SK-N-SH treated with all-trans-retinoic acid at 6 μM for 48 hours (cell line): ENCODE data around the gene MESP2.

Experiments used
- BACH2 ChIP-seq: fragments of 250-450 bp; sonication (Bioruptor Pico); IDR thresholded peaks from 2 replicates; pipeline ENCODE4 v1.9.0; 2021; ENCODE audit warnings: mild to moderate bottlenecking, borderline replicate concordance
- CSDC2 ChIP-seq: fragments of 250-450 bp; sonication (Bioruptor Pico); IDR thresholded peaks from 2 replicates; pipeline ENCODE4 v1.5.0; 2020; ENCODE audit warnings: mild to moderate bottlenecking, moderate library complexity
- ESRRG ChIP-seq: fragments of 250-450 bp; sonication (Bioruptor Pico); IDR thresholded peaks from 2 replicates; pipeline ENCODE4 v1.6.1; 2021; ENCODE audit warnings: mild to moderate bottlenecking
- ISL1 ChIP-seq: fragments of 250-450 bp; sonication (Bioruptor Pico); IDR thresholded peaks from 2 replicates; pipeline ENCODE4 v2.1.2; 2022; ENCODE audit warnings: mild to moderate bottlenecking, moderate library complexity
- PPARA ChIP-seq: fragments of 250-450 bp; sonication (Bioruptor Pico); IDR thresholded peaks from 2 replicates; pipeline ENCODE4 v1.5.0; 2020; ENCODE audit warnings: mild to moderate bottlenecking, borderline replicate concordance
- TCF4 ChIP-seq: fragments of 250-450 bp; sonication (Bioruptor Pico); IDR thresholded peaks from 2 replicates; pipeline ENCODE4 v1.8.0; 2021; ENCODE audit warnings: mild to moderate bottlenecking, moderate library complexity, borderline replicate concordance
- TOX ChIP-seq: fragments of 250-450 bp; sonication (Bioruptor Pico); IDR thresholded peaks from 2 replicates; pipeline ENCODE4 v1.8.0; 2021; ENCODE audit warnings: mild to moderate bottlenecking, moderate library complexity, borderline replicate concordance
- ZFP3 ChIP-seq: fragments of 250-450 bp; sonication (Bioruptor Pico); IDR thresholded peaks from 2 replicates; pipeline ENCODE4 v1.5.0; 2020; ENCODE audit warnings: mild to moderate bottlenecking, moderate library complexity
- ZFP30 ChIP-seq: fragments of 450-650 bp; formaldehyde crosslinking; IDR thresholded peaks from 2 replicates; pipeline ENCODE4 v1.5.0; 2022; ENCODE audit warnings: mild to moderate bottlenecking, moderate library complexity
- ZNF565 ChIP-seq: fragments of 450-650 bp; formaldehyde crosslinking; conservative IDR thresholded peaks from 2 replicates; pipeline ENCODE4 v1.5.0; 2020; ENCODE audit warnings: low read depth, mild to moderate bottlenecking, moderate library complexity
- ZNF8 ChIP-seq: fragments of 450-650 bp; formaldehyde crosslinking; IDR thresholded peaks from 2 replicates; pipeline ENCODE4 v1.5.0; 2020; ENCODE audit warnings: mild to moderate bottlenecking, moderate library complexity
- TF ChIP-seq, protein P1 (sequence below): fragments of 250-450 bp; sonication (Bioruptor Pico); IDR thresholded peaks from 2 replicates; pipeline ENCODE4 v1.8.0; 2020; ENCODE audit warnings: mild to moderate bottlenecking, moderate library complexity, borderline replicate concordance
- TF ChIP-seq, protein P2 (sequence below): fragments of 250-450 bp; sonication (Bioruptor Pico); IDR thresholded peaks from 2 replicates; pipeline ENCODE4 v1.8.0; 2021; ENCODE audit warnings: low read depth, mild to moderate bottlenecking, moderate library complexity, borderline replicate concordance

DNA sequence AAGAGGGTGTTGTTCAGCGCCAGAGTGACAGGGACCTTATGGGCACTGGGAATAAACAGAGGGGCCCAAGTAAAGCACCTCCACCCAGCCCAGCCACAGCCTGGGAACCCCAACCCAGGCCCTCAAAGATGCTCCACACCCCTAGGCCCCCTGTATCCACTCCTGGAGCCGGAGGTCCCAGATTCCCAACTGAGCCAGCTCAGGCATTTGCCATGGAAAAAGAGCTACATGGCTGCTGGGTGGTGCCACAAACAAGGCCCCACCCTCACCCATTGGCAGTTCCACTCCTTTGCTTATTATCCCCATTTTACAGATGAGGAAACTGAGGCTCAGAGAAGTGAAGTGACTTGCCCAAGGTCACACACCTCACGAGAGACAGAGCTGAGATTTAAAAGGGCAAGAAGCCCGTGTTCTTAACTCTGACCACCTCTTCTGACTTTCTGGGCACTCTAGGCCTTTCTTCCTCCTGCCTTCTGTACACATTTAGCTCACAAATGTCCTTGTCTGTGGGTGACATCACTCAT, 21.6 kb downstream of the MESP2 start:
- TF ChIP-seq ZNF565 (no peak), TOX (CRISPR knock-in tag) (no peak), BACH2 (CRISPR knock-in tag) (no peak), ZNF8 (CRISPR knock-in tag) (no peak), ZFP30 (CRISPR knock-in tag) (no peak), PPARA (CRISPR knock-in tag) (no peak), ZFP3 (CRISPR knock-in tag) (no peak), ESRRG (CRISPR knock-in tag) (no peak), CSDC2 (no peak), ISL1 (CRISPR knock-in tag) (no peak), TCF4 (no peak)
- TF ChIP-seq, protein P1, sequence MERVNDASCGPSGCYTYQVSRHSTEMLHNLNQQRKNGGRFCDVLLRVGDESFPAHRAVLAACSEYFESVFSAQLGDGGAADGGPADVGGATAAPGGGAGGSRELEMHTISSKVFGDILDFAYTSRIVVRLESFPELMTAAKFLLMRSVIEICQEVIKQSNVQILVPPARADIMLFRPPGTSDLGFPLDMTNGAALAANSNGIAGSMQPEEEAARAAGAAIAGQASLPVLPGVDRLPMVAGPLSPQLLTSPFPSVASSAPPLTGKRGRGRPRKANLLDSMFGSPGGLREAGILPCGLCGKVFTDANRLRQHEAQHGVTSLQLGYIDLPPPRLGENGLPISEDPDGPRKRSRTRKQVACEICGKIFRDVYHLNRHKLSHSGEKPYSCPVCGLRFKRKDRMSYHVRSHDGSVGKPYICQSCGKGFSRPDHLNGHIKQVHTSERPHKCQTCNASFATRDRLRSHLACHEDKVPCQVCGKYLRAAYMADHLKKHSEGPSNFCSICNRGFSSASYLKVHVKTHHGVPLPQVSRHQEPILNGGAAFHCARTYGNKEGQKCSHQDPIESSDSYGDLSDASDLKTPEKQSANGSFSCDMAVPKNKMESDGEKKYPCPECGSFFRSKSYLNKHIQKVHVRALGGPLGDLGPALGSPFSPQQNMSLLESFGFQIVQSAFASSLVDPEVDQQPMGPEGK (CRISPR knock-in tag) = no peak
- TF ChIP-seq, protein P2, sequence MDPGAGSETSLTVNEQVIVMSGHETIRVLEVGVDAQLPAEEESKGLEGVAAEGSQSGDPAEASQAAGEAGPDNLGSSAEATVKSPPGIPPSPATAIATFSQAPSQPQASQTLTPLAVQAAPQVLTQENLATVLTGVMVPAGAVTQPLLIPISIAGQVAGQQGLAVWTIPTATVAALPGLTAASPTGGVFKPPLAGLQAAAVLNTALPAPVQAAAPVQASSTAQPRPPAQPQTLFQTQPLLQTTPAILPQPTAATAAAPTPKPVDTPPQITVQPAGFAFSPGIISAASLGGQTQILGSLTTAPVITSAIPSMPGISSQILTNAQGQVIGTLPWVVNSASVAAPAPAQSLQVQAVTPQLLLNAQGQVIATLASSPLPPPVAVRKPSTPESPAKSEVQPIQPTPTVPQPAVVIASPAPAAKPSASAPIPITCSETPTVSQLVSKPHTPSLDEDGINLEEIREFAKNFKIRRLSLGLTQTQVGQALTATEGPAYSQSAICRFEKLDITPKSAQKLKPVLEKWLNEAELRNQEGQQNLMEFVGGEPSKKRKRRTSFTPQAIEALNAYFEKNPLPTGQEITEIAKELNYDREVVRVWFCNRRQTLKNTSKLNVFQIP (CRISPR knock-in tag) = no peak
